ENCODE data around the gene TKTL1. TPM values are rescaled to one million over a fixed set of nuclear protein-coding genes. Genes with fewer than 3 reads are reported as not detected.
A peak's percentile ranks its signal among the peaks of the same experiment; 100 is the strongest.

TKTL1 gene
- total and polyA plus RNA-seq, 11 donors, result 2.0 to 13.4 (median 7.7) TPM

DNA sequence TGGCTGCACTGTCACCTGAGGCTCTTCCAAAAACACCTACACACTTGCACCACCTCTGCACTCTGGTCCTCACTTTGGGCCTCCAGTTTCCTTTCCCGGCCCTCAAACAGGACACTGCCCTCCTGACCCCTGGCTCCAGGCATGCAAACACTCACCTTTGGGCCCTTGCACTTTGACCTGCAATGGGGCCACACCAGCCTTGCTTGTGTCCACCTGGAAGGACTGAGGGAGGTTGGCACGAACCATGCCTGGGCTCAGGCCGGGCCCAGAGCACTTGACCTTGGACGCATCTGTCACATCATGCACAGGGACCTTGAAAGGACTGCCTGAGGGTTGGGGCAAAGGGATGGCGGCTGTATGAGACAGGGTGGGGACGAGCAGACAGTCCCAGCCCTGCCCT is 63.2 kb downstream of the TKTL1 start:
- Histone ChIP-seq H3K36me3 (peaks cover 0 to 99% (median 94%) of the 10 kb centered on the region in 9 donors), H3K27me3 (no peaks in the 10 kb centered on the region), H3K4me1 (peaks cover 0 to 17% (median 0%) of the 10 kb centered on the region in 12 donors), H3K4me3 (no peak overlapping the region), H3K27ac (peak overlapping the region in 5 of 12 donors; percentile 12 to 76 (median 26)), H3K9me3 (no peaks in the 10 kb centered on the region)
- intact Hi-C loops (cut with DNase I), result no loop called here
- no peak for TF ChIP-seq POLR2A (IDR thresholded peaks at IDR 0.05)
- TF ChIP-seq, protein P1, sequence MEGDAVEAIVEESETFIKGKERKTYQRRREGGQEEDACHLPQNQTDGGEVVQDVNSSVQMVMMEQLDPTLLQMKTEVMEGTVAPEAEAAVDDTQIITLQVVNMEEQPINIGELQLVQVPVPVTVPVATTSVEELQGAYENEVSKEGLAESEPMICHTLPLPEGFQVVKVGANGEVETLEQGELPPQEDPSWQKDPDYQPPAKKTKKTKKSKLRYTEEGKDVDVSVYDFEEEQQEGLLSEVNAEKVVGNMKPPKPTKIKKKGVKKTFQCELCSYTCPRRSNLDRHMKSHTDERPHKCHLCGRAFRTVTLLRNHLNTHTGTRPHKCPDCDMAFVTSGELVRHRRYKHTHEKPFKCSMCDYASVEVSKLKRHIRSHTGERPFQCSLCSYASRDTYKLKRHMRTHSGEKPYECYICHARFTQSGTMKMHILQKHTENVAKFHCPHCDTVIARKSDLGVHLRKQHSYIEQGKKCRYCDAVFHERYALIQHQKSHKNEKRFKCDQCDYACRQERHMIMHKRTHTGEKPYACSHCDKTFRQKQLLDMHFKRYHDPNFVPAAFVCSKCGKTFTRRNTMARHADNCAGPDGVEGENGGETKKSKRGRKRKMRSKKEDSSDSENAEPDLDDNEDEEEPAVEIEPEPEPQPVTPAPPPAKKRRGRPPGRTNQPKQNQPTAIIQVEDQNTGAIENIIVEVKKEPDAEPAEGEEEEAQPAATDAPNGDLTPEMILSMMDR (IDR thresholded peaks at IDR 0.05), result no peak
- ATAC-seq (no peak), DNase-seq (no peak)
- WGBS, 4 donors, result 54 to 76% (median 69%) methylated on average over 6 of the region's 6 CpGs

DNA sequence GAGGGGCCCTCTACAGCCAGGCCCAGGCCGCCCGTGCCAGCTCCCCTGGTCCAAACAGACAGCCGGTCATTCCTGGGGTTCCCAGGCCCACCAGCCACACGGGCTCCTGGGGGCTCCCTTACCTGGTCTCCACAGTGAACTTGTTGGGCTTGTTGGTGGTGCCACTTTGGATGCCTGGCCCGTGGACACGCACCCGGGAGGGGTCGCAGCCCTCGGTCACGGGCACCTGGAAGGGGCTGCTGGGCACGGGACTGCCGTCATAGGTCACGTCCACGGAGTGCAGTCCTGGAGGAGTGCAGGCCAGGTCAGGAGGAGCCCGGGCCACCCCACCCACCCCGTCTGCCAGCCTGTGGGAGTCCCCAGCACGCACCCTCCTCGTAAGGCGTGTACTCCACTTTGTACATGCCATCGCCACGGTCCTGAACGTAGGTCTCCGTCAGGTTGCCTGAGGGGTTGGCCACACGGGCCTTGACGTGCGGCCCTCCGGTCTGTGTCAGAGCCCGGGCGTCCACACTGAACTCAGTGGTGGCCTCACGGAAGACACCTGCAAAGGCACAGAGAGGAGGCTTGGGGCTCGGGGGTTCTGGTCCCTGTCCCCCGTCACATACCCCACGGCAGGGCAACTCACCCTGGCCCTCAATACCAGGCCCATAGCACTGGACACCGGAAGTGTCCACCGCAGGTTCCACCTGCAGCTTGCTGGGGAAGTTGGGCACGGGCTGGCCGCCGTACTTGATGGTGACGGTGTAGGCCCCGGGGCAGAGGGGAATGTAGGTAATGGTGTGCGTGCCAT is 64.0 kb downstream of the TKTL1 start:
- DNase-seq (no peak), ATAC-seq (no peak)
- H3K4me1 ChIP-seq, result peaks cover 0 to 17% (median 0%) of the 10 kb centered on the region in 12 donors
- intact Hi-C loops (cut with DNase I), result no loop called here
- no peaks in the 10 kb centered on the region for H3K27me3 ChIP-seq
- no peak overlapping the region for H3K4me3 ChIP-seq
- H3K36me3 ChIP-seq, result peaks cover 0 to 99% (median 94%) of the 10 kb centered on the region in 9 donors
- no peaks in the 10 kb centered on the region for H3K9me3 ChIP-seq
- 82 to 88% (median 84%) methylated on average over 23 to 41 of the region's 41 CpGs for WGBS, 4 donors
- TF ChIP-seq, protein P1 (IDR thresholded peaks at IDR 0.05), result no peak
- no peak for TF ChIP-seq POLR2A (IDR thresholded peaks at IDR 0.05)
- H3K27ac ChIP-seq, result peak overlapping the region in 5 of 12 donors; percentile 12 to 76 (median 26)

DNA sequence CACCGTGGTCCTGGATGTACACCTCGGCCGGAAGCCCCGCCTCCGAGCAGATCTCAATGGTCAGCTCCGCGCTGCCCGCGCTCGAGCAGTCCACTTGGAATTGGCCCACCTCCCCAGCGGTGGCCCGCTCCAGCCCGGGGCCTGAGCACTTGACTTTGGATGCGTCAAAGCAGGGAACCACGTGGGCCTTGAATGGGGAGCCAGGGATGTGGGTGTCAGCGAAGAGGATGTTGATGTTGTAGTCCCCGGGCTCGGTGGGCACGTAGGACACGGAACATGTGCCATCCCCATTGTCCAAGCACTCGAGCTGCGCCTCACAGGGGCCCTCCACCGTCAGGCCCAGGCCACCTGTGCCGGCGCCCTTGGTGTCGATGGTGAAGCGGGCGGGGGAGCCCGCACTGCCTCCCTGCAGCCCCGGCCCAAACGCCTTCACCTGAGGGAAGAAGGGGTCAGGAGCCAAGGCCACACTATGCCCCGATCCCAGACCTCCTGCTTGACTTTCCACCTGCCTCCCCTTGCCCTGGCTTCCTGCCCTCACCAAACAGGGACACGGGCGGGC is 64.6 kb downstream of the TKTL1 start:
- Histone ChIP-seq H3K27ac (peak overlapping the region in 4 of 12 donors; percentile 12 to 76 (median 43)), H3K36me3 (peaks cover 0 to 99% (median 94%) of the 10 kb centered on the region in 9 donors), H3K4me3 (no peak overlapping the region), H3K4me1 (peaks cover 0 to 17% (median 0%) of the 10 kb centered on the region in 12 donors), H3K27me3 (no peaks in the 10 kb centered on the region), H3K9me3 (no peaks in the 10 kb centered on the region)
- intact Hi-C loops (cut with DNase I), result no loop called here
- DNase-seq (no peak), ATAC-seq (peak in 2 of 4 donors; percentile 4 to 10)
- TF ChIP-seq, protein P1 (IDR thresholded peaks at IDR 0.05), result no peak
- no peak for TF ChIP-seq POLR2A (IDR thresholded peaks at IDR 0.05)
- WGBS, 4 donors, result 69 to 89% (median 74%) methylated on average over 26 to 34 of the region's 34 CpGs

DNA sequence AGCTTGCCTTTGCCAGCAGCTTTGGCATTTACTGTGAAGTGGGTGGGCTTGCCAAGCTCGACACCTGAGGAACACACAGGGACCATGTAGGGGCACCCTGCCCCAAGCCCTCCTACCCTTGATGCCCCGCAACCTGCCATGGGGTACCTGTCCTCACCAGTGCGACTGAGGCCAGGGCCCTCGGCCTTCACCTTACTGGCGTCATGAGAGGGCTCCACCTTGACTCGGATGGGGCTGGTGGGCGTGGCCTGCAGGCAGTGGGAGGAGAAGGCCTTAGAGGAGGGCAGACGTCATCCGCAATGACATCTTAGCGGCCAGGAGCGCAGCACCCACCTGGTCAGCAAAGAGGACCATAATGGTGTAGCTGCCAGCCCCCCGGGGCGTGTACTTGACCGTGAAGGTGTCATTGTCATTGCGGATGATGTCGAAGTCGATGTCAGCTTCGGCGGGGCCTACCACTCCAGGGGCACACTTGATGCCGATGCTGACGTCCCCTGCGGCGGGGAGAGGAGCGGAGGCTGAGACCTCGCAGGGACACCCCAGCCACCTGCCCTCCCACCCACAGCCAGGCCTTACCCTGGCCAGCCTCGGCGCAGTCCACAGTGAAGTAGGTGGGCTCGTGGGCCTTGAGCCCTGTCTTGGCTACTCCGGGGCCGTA is 66.6 kb downstream of the TKTL1 start:
- Histone ChIP-seq H3K27ac (peak overlapping the region in 4 of 12 donors; percentile 14 to 76 (median 22)), H3K4me3 (no peak overlapping the region), H3K36me3 (peaks cover 2 to 100% (median 96%) of the 10 kb centered on the region in 9 donors), H3K9me3 (no peaks in the 10 kb centered on the region), H3K27me3 (no peaks in the 10 kb centered on the region), H3K4me1 (peaks cover 0 to 33% (median 10%) of the 10 kb centered on the region in 12 donors)
- TF ChIP-seq, protein P1 (IDR thresholded peaks at IDR 0.05), result no peak
- TF ChIP-seq POLR2A (IDR thresholded peaks at IDR 0.05), result no peak
- intact Hi-C loops (cut with DNase I), result no loop called here
- ATAC-seq, result no peak
- no peak for DNase-seq
- 82 to 85% (median 84%) methylated on average over 18 to 30 of the region's 30 CpGs for WGBS, 4 donors

All from heart left ventricle (tissue), 16 donors.